ENCODE data around the gene SENP3. TPM values are rescaled to one million over a fixed set of nuclear protein-coding genes. Genes with fewer than 3 reads are reported as not detected.
A peak's percentile ranks its signal among the peaks of the same experiment; 100 is the strongest.

The SENP3 gene
- total and polyA plus RNA-seq, 2 of the 13 experiments (the other 11 are each of a cell fraction or from before 2014, with no cell fraction given): 55.8 to 75.4 TPM

DNA sequence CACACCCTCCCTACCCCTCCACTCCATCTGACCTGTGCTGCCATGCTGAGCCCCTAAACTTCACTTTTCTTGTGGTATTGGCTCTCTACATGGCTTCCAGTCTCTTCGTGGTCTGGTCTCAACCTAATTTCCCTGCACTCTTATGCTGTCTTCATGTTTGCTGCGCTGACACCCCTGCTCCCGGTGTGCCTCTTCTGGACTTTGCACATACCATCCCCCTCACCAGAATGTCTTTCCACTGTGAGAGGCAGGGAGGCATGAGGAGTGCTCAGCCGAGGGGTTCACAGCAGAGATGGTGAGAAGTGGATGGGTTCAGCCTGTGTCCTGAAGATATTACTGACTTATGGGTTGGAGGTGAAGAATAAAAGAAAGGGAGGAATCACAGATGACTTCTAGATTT is 10.3 kb upstream of the SENP3 start:
- FAIRE-seq (peak; percentile 93), DNase-seq (ENCODE audit: low spot score) (peak; percentile 70), ATAC-seq (peak; percentile 58)
- peak overlapping the region; percentile 30 for H3K27ac ChIP-seq (ENCODE audit: extremely low read length, insufficient read depth, low read length)
- H3K9ac ChIP-seq (ENCODE audit: insufficient read depth, low read depth, low read length): 0 out of 2 replicates have a peak overlapping the region, but pooled peaks have one; percentile 8
- no peaks in the 10 kb centered on the region for H3K79me2 ChIP-seq (ENCODE audit: insufficient read depth, low read length)
- no peaks in the 10 kb centered on the region for H4K20me1 ChIP-seq (ENCODE audit: insufficient read depth, low read length)
- H3K36me3 ChIP-seq (replicated peaks in 1 of 2; ENCODE audit: control insufficient read depth in 1 of 2, insufficient read depth in 2 of 2, low read length in 2 of 2): no peaks in the 10 kb centered on the region
- H3K27me3 ChIP-seq (ENCODE audit: control insufficient read depth in 1 of 2, insufficient read depth in 2 of 2, low read length in 2 of 2): no peaks in the 10 kb centered on the region
- ChIA-PET POLR2A (interaction anchor here (1.1 kb wide), 1 partner anchor 9 kb away, joined by 10 read pairs; no protein-coding TSS in a partner anchor), CTCF (ENCODE audit: low intra/inter-chr PET ratio, low total read pairs) (no interaction called here)
- BruUV-seq (replicated peaks): no TSS peak
- intact Hi-C loops (cut with micrococcal nuclease; ENCODE audit: unreplicated experiment) (no loop called here), in situ Hi-C loops (cut with HindIII; ENCODE audit: extremely low pct_ligation_motif_present, low pct_unique_long_range_greater_than_20kb) (no loop called here)
- no peak overlapping the region for H2AFZ ChIP-seq (ENCODE audit: low read length)
- peaks cover 53% of the 10 kb centered on the region for H3K4me1 ChIP-seq (ENCODE audit: insufficient read depth, low read length)
- WGBS (ENCODE audit: low lambda C conversion rate): 0% methylated on average over 4 of the region's 4 CpGs
- peak overlapping the region; percentile 65 for H3K4me2 ChIP-seq (ENCODE audit: low read depth, low read length)
- peak overlapping the region in 2 of 3 experiments; percentile 13 to 39; a peak in 2 of 6 replicates for H3K4me3 ChIP-seq (replicated peaks in 1 of 3; ENCODE audit: insufficient read depth in 1 of 3, low read depth in 2 of 3, low read length in 3 of 3)
- H3K9me3 ChIP-seq (ENCODE audit: low read length): no peaks in the 10 kb centered on the region
- TF ChIP-seq NONO (IDR thresholded peaks at IDR 0.05) (no peak), NONO (CRISPR knock-in tag; conservative IDR thresholded peaks at IDR 0.05) (0 out of 2 replicates have a peak, but pooled peaks have one; percentile 37), ZNF496 (CRISPR knock-in tag; IDR thresholded peaks at IDR 0.05; ENCODE audit: insufficient replicate concordance) (no peak), HNF1B (CRISPR knock-in tag; IDR thresholded peaks at IDR 0.05) (no peak), ZNF230 (CRISPR knock-in tag; IDR thresholded peaks at IDR 0.05) (0 out of 2 replicates have a peak, but pooled peaks have one; percentile 35), ZNF331 (CRISPR knock-in tag; IDR thresholded peaks at IDR 0.05) (peak; percentile 61; the same call in 1 of the 2 replicates), TAF1 (CRISPR knock-in tag; IDR thresholded peaks at IDR 0.05) (peak; percentile 29; the same call in 1 of the 2 replicates), NFE2L2 (IDR thresholded peaks at IDR 0.05; ENCODE audit: low read length) (no peak), ZNF468 (CRISPR knock-in tag; IDR thresholded peaks at IDR 0.05) (no peak), HDAC1 (CRISPR knock-in tag; IDR thresholded peaks at IDR 0.05) (0 out of 2 replicates have a peak, but pooled peaks have one; percentile 25), HOXA3 (CRISPR knock-in tag; IDR thresholded peaks at IDR 0.05) (0 out of 2 replicates have a peak, but pooled peaks have one; percentile 31), MBNL3 (CRISPR knock-in tag; conservative IDR thresholded peaks at IDR 0.05) (no peak), TEAD3 (CRISPR knock-in tag; optimal IDR thresholded peaks at IDR 0.05; ENCODE audit: borderline replicate concordance) (peak; percentile 91), UBTF (CRISPR knock-in tag; IDR thresholded peaks at IDR 0.05) (0 out of 2 replicates have a peak, but pooled peaks have one; percentile 34), TBX2 (CRISPR knock-in tag; IDR thresholded peaks at IDR 0.05; ENCODE audit: borderline replicate concordance) (0 out of 2 replicates have a peak, but pooled peaks have one; percentile 30), HDAC2 (CRISPR knock-in tag; IDR thresholded peaks at IDR 0.05) (peak; percentile 61; the same call in 1 of the 2 replicates), XRCC5 (optimal IDR thresholded peaks at IDR 0.05; ENCODE audit: low read length) (peak; percentile 44), SAP130 (CRISPR knock-in tag; IDR thresholded peaks at IDR 0.05; ENCODE audit: low read depth) (peak; percentile 64), ZNF605 (CRISPR knock-in tag; IDR thresholded peaks at IDR 0.05) (no peak), ZNF782 (CRISPR knock-in tag; IDR thresholded peaks at IDR 0.05; ENCODE audit: borderline replicate concordance) (no peak), KDM6A (CRISPR knock-in tag; IDR thresholded peaks at IDR 0.05; ENCODE audit: low read depth) (peak; percentile 82), ZSCAN25 (CRISPR knock-in tag; IDR thresholded peaks at IDR 0.05) (peak; percentile 95), ZBTB26 (CRISPR knock-in tag; IDR thresholded peaks at IDR 0.05; ENCODE audit: borderline replicate concordance) (0 out of 2 replicates have a peak, but pooled peaks have one; percentile 21)
